Measurements from ENCODE around the gene DGKH. TPM values are rescaled to one million over a fixed set of nuclear protein-coding genes. Genes with fewer than 3 reads are reported as not detected.

DGKH gene
- total RNA-seq, 1 experiment from 2014 or later, result 22.8 TPM

GRCh38 chr13:42136518-42136917 is 88.1 kb downstream of the DGKH start:
- DNase-seq (ENCODE audit: low read depth, low spot score) (no peak), ATAC-seq (no peak)
- Histone ChIP-seq H3K9me3 (ENCODE audit: control insufficient read depth, insufficient read depth, low read depth, low read length) (no peaks in the 10 kb centered on the region), H3K4me3 (ENCODE audit: low read depth in 2 of 2, low read length in 2 of 2) (no peak overlapping the region), H3K36me3 (ENCODE audit: control insufficient read depth, insufficient read depth, low read length) (no peaks in the 10 kb centered on the region), H3K27me3 (ENCODE audit: control insufficient read depth, insufficient read depth, low read length) (no peaks in the 10 kb centered on the region), H3K27ac (ENCODE audit: low read length) (no peak overlapping the region), H3K4me1 (ENCODE audit: control insufficient read depth, insufficient read depth, low read length) (peaks cover 6% of the 10 kb centered on the region)
- TF ChIP-seq POLR2AphosphoS5 (IDR thresholded peaks at IDR 0.05; ENCODE audit: low read depth, low read length) (no peak), SIN3A (IDR thresholded peaks at IDR 0.05; ENCODE audit: borderline replicate concordance, insufficient read depth, low read depth, low read length) (no peak), CTCF (IDR thresholded peaks at IDR 0.05) (no peak), TCF7L2 (IDR thresholded peaks at IDR 0.05; ENCODE audit: low read depth, low read length) (no peak), REST (IDR thresholded peaks at IDR 0.05; ENCODE audit: insufficient read depth in 1 of 2, low read depth in 2 of 2, low read length in 1 of 2) (no peak)
- POLR2A ChIA-PET, result no interaction called here
- intact Hi-C loops (cut with micrococcal nuclease; ENCODE audit: unreplicated experiment) (no loop called here), in situ Hi-C loops (cut with HindIII; ENCODE audit: low pct_unique_long_range_greater_than_20kb, low sequenced_read_pairs) (no loop called here)
- no TSS peak for BruUV-seq (replicated peaks)
- CTCF ChIA-PET, result no interaction called here

GRCh38 chr13:42137856-42138537 is 89.5 kb downstream of the DGKH start:
- Histone ChIP-seq H3K27me3 (ENCODE audit: control insufficient read depth, insufficient read depth, low read length) (no peaks in the 10 kb centered on the region), H3K36me3 (ENCODE audit: control insufficient read depth, insufficient read depth, low read length) (no peaks in the 10 kb centered on the region), H3K27ac (ENCODE audit: low read length) (no peak overlapping the region), H3K4me1 (ENCODE audit: control insufficient read depth, insufficient read depth, low read length) (peaks cover 6% of the 10 kb centered on the region), H3K4me3 (ENCODE audit: low read depth in 2 of 2, low read length in 2 of 2) (no peak overlapping the region), H3K9me3 (ENCODE audit: control insufficient read depth, insufficient read depth, low read depth, low read length) (no peaks in the 10 kb centered on the region)
- DNase-seq (ENCODE audit: low read depth, low spot score), result no peak
- ChIA-PET POLR2A (no interaction called here), CTCF (no interaction called here)
- no TSS peak for BruUV-seq (replicated peaks)
- no peak for ATAC-seq
- in situ Hi-C loops (cut with HindIII; ENCODE audit: low pct_unique_long_range_greater_than_20kb, low sequenced_read_pairs) (no loop called here), intact Hi-C loops (cut with micrococcal nuclease; ENCODE audit: unreplicated experiment) (no loop called here)
- TF ChIP-seq POLR2AphosphoS5 (IDR thresholded peaks at IDR 0.05; ENCODE audit: low read depth, low read length) (no peak), TCF7L2 (IDR thresholded peaks at IDR 0.05; ENCODE audit: low read depth, low read length) (no peak), REST (IDR thresholded peaks at IDR 0.05; ENCODE audit: insufficient read depth in 1 of 2, low read depth in 2 of 2, low read length in 1 of 2) (no peak), CTCF (IDR thresholded peaks at IDR 0.05) (no peak), SIN3A (IDR thresholded peaks at IDR 0.05; ENCODE audit: borderline replicate concordance, insufficient read depth, low read depth, low read length) (no peak)
